Activated CD8-positive, alpha-beta T cell treated with anti-CD3 and anti-CD28 coated beads for 36 hours (primary cell): ENCODE measurements around the gene BLVRA. TPM values are rescaled to one million over a fixed set of nuclear protein-coding genes. Genes with fewer than 3 reads are reported as not detected.
"Not testable (repeated sequence)": the region's sequence is repeated elsewhere in the genome, so short reads cannot be mapped to it uniquely, and the experiment has no call there.

Experiments used
- ATAC-seq: fragments of 200-7000 bp; cut with Tn5 transposase; one replicate; pipeline ENCODE4 v1.10.0; 2021; ENCODE audit warnings: mild to moderate bottlenecking, moderate library complexity
- CTCF ChIA-PET: fragments of 350-600 bp; sonication (Branson Sonifier 250); formaldehyde crosslinking; loops from one replicate; lab custom pipeline; 2021; ENCODE audit warnings: antibody characterized with exemption; lab: Charles Lee
- POLR2A ChIA-PET: fragments of 350-600 bp; sonication (Branson Sonifier 250); formaldehyde crosslinking; loops from one replicate; lab custom pipeline; 2021; ENCODE audit warnings: antibody characterized with exemption; lab: Charles Lee
- DNase-seq: peaks from one replicate; pipeline ENCODE4 v3.0.0-alpha.2; 2020
- H3K27ac Mint-ChIP-seq: one replicate; pipeline ENCODE4 v1.8.0; 2021; ENCODE audit warnings: mild to moderate bottlenecking, mixed read lengths
- H3K27me3 Mint-ChIP-seq: one replicate; pipeline ENCODE4 v1.8.0; 2021; ENCODE audit warnings: mixed read lengths
- H3K36me3 Mint-ChIP-seq: one replicate; pipeline ENCODE4 v1.8.0; 2021; ENCODE audit warnings: low read depth, mixed read lengths
- H3K4me1 Mint-ChIP-seq: one replicate; pipeline ENCODE4 v1.8.0; 2021; ENCODE audit warnings: low read depth, mixed read lengths
- H3K4me3 Mint-ChIP-seq: one replicate; pipeline ENCODE4 v1.8.0; 2021; ENCODE audit warnings: mild to moderate bottlenecking, moderate library complexity, mixed read lengths
- H3K9me3 Mint-ChIP-seq: one replicate; pipeline ENCODE4 v1.8.0; 2021; ENCODE audit warnings: mixed read lengths
- intact Hi-C: fragments of 100-400 bp; cut with micrococcal nuclease; formaldehyde crosslinking; loops from one replicate; pipeline ENCODE4 v1.10.0; 2022
- total RNA-seq, 2 experiments: library from RNA; stranded (reverse); gene quantifications; one replicate each; pipeline ENCODE4 v1.2.3, GENCODE V29; 2021
- TF ChIP-seq, protein P1 (sequence below): fragments of 200-600 bp; IDR thresholded peaks from one replicate; pipeline ENCODE4 v1.8.0; 2022; ENCODE audit warnings: antibody characterized with exemption, mild to moderate bottlenecking

BLVRA gene
- total RNA-seq, 2 experiments from 2014 or later: 30.9 to 34.2 TPM

DNA sequence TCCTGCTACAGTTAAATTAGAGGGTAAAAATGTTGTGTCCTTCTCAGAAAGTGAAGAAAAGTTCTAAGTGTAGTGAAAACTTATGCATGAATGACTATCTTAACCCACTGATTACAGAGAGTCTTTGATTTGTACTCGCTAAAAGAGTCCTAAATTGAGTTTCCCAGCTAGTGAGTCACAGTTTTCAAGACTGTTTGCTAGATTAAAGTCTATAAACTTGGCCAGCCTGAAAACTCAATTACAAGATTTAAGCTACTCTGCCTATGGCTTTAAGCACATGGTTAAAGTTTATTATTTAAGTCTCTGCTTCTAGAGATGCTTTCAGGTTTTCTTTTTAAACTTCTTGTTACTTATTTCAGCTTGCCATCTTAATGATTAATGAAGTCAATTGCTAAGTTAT lies 66.5 kb downstream of the BLVRA start:
- peaks cover 22% of the 10 kb centered on the region for H3K27me3 Mint-ChIP-seq
- no peaks in the 10 kb centered on the region for H3K36me3 Mint-ChIP-seq
- DNase-seq: no peak
- TF ChIP-seq, protein P1, sequence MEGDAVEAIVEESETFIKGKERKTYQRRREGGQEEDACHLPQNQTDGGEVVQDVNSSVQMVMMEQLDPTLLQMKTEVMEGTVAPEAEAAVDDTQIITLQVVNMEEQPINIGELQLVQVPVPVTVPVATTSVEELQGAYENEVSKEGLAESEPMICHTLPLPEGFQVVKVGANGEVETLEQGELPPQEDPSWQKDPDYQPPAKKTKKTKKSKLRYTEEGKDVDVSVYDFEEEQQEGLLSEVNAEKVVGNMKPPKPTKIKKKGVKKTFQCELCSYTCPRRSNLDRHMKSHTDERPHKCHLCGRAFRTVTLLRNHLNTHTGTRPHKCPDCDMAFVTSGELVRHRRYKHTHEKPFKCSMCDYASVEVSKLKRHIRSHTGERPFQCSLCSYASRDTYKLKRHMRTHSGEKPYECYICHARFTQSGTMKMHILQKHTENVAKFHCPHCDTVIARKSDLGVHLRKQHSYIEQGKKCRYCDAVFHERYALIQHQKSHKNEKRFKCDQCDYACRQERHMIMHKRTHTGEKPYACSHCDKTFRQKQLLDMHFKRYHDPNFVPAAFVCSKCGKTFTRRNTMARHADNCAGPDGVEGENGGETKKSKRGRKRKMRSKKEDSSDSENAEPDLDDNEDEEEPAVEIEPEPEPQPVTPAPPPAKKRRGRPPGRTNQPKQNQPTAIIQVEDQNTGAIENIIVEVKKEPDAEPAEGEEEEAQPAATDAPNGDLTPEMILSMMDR: no peak
- ChIA-PET POLR2A (no interaction called here), CTCF (interaction anchor here (0.7 to 6.2 kb wide), 6 partner anchors 9 to 124 kb away, joined by 3 to 38 read pairs (median 3); partner anchors contain the start of gene COA1)
- ATAC-seq: no peak
- H3K9me3 Mint-ChIP-seq: no peaks in the 10 kb centered on the region
- H3K4me1 Mint-ChIP-seq: no peaks in the 10 kb centered on the region
- H3K4me3 Mint-ChIP-seq: no peak overlapping the region
- intact Hi-C loops: no loop called here
- no peak overlapping the region for H3K27ac Mint-ChIP-seq

DNA sequence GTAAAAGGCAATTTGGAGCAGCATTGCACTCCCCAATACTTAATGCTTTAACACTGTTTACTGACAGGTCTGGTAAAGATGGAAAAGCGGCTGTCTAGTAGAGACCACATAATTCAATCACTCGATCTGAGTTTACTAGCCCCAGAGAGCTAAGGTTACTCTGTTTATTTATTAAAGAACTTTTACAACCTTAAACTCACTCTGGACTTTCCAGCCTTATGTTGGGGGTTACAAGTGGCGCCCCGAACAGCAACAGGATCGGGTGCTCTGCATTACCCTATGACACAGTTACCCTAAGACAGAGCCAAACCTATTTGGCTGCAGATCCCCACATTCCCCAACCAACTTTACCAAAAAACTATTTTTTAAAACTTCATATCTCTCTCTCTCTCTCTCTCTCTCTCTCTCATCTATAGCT lies 66.9 kb downstream of the BLVRA start:
- Mint-ChIP-seq H3K27me3 (peaks cover 22% of the 10 kb centered on the region), H3K27ac (no peak overlapping the region), H3K9me3 (no peaks in the 10 kb centered on the region), H3K36me3 (no peaks in the 10 kb centered on the region), H3K4me1 (no peaks in the 10 kb centered on the region), H3K4me3 (no peak overlapping the region)
- no peak for DNase-seq
- TF ChIP-seq, protein P1: no peak
- ATAC-seq: no peak
- intact Hi-C loops: no loop called here
- ChIA-PET POLR2A (no interaction called here), CTCF (interaction anchor here (1.0 to 6.2 kb wide), 6 partner anchors 9 to 243 kb away, joined by 3 to 38 read pairs (median 4); partner anchors contain the start of genes COA1 and STK17A)

DNA sequence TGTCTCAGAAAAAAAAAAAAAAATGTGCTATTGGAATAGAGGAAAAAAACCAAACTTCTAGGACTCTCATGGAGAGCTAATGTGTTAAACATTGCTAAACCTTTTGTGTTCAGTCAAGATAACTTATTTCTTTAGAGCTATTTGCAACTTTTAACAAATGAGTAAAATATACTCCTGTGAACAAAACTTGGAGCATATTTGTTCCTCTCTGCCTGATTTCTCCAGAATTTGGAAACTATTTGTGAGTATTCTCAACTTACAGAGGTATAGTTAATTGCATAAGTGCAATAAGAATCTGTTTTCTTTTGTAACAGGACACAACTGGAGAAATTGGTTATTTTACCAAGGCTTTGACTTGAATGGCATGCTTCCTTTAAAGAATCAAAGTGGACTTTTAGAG lies 72.4 kb downstream of the BLVRA start:
- H3K27ac Mint-ChIP-seq, H3K4me3 Mint-ChIP-seq, H3K36me3 Mint-ChIP-seq, POLR2A ChIA-PET, ATAC-seq, DNase-seq: not testable (repeated sequence)
- CTCF ChIA-PET: interaction anchor here (1.1 kb wide), 1 partner anchor 8 kb away, joined by 4 read pairs; no protein-coding TSS in a partner anchor
- Mint-ChIP-seq H3K4me1 (peaks cover 26% of the 10 kb centered on the region), H3K27me3 (peaks cover 18% of the 10 kb centered on the region), H3K9me3 (peaks cover 18% of the 10 kb centered on the region)
- intact Hi-C loops: loop anchor here (10.0 kb wide), 1 partner anchor 916 kb away; the partner anchor contains the start of gene C7orf25

DNA sequence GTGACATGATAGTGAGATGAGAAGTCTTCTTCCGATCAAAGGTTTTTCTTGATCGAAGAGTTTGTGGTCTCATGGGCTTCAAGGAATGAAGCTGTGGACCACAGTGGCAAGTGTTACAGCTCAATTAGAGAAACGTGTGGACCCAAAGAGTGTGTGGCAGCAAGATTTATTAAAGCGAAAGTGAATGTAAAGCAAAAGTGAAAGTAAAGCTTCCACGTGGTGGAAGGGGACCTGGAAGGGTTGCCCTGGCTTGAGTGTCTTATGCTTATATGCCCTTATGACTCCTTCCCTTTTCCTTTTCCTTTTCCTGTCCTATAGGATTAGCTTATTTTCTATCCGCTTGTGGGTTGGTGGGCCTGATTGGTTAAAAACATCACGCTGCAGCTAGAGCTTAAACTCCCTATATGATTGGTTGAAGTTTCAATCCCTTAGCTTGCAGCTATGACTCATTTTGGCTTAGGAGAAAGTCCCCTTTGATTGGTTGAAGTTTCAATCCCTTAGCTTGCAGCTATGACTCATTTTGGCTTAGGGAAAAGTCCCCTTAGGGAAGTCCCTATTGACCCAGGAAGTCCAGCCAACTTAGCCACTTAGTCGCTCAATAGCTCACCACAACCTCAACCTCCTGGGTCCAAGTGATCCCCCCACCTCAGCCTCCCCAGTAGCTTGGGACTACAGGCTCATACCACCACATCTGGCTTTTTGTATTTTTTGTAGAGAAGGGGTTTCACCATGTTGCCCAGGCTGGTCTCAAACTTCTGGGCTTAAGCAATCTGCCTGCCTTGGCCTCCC lies 76.2 kb downstream of the BLVRA start:
- DNase-seq (peak; percentile 62), ATAC-seq (peak; percentile 63)
- Mint-ChIP-seq H3K27me3 (peaks cover 2% of the 10 kb centered on the region), H3K4me1 (peaks cover 32% of the 10 kb centered on the region), H3K4me3 (peak overlapping the region; percentile 75), H3K36me3 (peaks cover 6% of the 10 kb centered on the region), H3K27ac (peak overlapping the region; percentile 94), H3K9me3 (peaks cover 18% of the 10 kb centered on the region)
- ChIA-PET POLR2A (interaction anchor here (0.6 to 1.5 kb wide), 4 partner anchors 24 to 250 kb away, joined by 3 to 4 read pairs (median 3); no protein-coding TSS in a partner anchor), CTCF (interaction anchor here (0.7 to 3.4 kb wide), 9 partner anchors 10 to 894 kb away, joined by 3 to 29 read pairs (median 4); partner anchors contain the start of genes COA1 and STK17A)
- TF ChIP-seq, protein P1: no peak
- intact Hi-C loops: loop anchor here (2.0 to 10.0 kb wide), 3 partner anchors 112 to 920 kb away; partner anchors contain the start of genes C7orf25 and STK17A

DNA sequence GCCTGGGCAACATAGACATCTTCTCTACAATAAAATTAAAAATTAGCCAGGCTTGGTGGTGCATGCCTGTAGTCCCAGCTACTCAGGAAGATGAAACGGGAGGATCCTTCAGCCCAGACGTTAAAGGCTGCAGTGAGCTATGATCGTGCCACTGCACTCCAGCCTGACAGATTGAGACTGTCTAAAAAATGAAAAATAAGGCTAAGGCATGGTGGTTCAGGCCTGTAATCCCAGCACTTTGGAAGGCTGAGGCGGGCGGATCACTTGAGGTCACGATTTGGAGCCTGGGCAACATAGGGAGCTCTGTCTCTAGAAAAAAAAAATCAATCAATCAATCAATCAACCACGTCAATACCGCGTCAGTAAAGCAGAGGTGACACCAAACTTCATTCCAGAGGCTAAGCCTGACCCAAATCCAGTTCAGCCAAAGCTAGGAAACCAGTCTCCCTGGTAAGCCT lies 79.8 kb downstream of the BLVRA start:
- H3K27me3 Mint-ChIP-seq: peaks cover 1% of the 10 kb centered on the region
- H3K27ac Mint-ChIP-seq: no peak overlapping the region
- H3K4me3 Mint-ChIP-seq: no peak overlapping the region
- DNase-seq: no peak
- peaks cover 8% of the 10 kb centered on the region for H3K9me3 Mint-ChIP-seq
- peaks cover 4% of the 10 kb centered on the region for H3K36me3 Mint-ChIP-seq
- peaks cover 24% of the 10 kb centered on the region for H3K4me1 Mint-ChIP-seq
- intact Hi-C loops: loop anchor here (5.0 to 10.0 kb wide), 2 partner anchors 116 to 923 kb away; partner anchors contain the start of gene C7orf25
- ChIA-PET POLR2A (interaction anchor here (1.2 to 1.7 kb wide), 3 partner anchors 37 to 256 kb away, joined by 3 to 7 read pairs (median 5); partner anchors contain the start of genes COA1 and STK17A), CTCF (interaction anchor here (0.6 to 4.3 kb wide), 39 partner anchors 10 to 897 kb away, joined by 3 to 150 read pairs (median 5); partner anchors contain the start of genes COA1 and STK17A)
- ATAC-seq: no peak
- TF ChIP-seq, protein P1: no peak
